Panc1 (cell line): ENCODE data around the gene PIEZO1.

Experiments used
- POLR2AphosphoS5 ChIP-seq: IDR thresholded peaks from 2 replicates; pipeline ENCODE4 v1.6.1; 2012; ENCODE audit warnings: mild to moderate bottlenecking, low read depth, low read length, moderate library complexity
- SIN3A ChIP-seq: IDR thresholded peaks from 2 replicates; pipeline ENCODE4 v1.6.1; 2012; ENCODE audit warnings: low read depth, mild to moderate bottlenecking, low read length, moderate library complexity, borderline replicate concordance; ENCODE audit not compliant: insufficient read depth
- TCF7L2 ChIP-seq: IDR thresholded peaks from 2 replicates; pipeline ENCODE4 v1.6.1; 2011; ENCODE audit warnings: mild to moderate bottlenecking, low read depth, low read length, inconsistent platforms
- TF ChIP-seq, protein P1 (sequence below): fragments of 450-650 bp; IDR thresholded peaks from 2 replicates; pipeline ENCODE4 v1.5.1; 2017; ENCODE audit warnings: mild to moderate bottlenecking
- TF ChIP-seq, protein P2 (sequence below), 2 experiments: IDR thresholded peaks; 2 replicates each; pipeline ENCODE4 v1.6.1; 2011 to 2012; ENCODE audit warnings: low read depth in 2 of 2, control low read depth in 1 of 2, low read length in 1 of 2, mild to moderate bottlenecking in 1 of 2, moderate library complexity in 1 of 2; ENCODE audit not compliant: insufficient read depth in 1 of 2

DNA sequence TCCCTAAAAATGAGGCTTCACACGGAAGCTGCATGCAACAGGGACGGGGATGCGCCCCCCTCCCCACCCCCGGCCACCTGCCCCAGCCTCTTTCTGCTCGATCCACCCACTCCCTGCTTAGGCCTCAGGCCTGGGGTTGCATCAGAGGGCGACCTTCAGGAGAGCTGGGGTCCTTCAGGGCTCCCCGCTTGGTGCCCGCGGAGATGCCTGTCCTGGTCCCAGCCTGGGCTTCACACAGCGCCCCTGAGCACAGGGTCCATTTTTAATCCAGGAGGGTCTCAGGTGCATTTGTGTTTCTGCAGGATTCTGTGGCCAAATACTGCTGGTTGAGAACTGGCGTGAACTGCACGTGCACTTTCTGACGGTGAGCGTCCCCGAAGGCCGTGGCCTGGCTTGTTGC is 34.1 kb upstream of the PIEZO1 start:
- TF ChIP-seq, protein P1, sequence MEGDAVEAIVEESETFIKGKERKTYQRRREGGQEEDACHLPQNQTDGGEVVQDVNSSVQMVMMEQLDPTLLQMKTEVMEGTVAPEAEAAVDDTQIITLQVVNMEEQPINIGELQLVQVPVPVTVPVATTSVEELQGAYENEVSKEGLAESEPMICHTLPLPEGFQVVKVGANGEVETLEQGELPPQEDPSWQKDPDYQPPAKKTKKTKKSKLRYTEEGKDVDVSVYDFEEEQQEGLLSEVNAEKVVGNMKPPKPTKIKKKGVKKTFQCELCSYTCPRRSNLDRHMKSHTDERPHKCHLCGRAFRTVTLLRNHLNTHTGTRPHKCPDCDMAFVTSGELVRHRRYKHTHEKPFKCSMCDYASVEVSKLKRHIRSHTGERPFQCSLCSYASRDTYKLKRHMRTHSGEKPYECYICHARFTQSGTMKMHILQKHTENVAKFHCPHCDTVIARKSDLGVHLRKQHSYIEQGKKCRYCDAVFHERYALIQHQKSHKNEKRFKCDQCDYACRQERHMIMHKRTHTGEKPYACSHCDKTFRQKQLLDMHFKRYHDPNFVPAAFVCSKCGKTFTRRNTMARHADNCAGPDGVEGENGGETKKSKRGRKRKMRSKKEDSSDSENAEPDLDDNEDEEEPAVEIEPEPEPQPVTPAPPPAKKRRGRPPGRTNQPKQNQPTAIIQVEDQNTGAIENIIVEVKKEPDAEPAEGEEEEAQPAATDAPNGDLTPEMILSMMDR: no peak
- TF ChIP-seq, protein P2, sequence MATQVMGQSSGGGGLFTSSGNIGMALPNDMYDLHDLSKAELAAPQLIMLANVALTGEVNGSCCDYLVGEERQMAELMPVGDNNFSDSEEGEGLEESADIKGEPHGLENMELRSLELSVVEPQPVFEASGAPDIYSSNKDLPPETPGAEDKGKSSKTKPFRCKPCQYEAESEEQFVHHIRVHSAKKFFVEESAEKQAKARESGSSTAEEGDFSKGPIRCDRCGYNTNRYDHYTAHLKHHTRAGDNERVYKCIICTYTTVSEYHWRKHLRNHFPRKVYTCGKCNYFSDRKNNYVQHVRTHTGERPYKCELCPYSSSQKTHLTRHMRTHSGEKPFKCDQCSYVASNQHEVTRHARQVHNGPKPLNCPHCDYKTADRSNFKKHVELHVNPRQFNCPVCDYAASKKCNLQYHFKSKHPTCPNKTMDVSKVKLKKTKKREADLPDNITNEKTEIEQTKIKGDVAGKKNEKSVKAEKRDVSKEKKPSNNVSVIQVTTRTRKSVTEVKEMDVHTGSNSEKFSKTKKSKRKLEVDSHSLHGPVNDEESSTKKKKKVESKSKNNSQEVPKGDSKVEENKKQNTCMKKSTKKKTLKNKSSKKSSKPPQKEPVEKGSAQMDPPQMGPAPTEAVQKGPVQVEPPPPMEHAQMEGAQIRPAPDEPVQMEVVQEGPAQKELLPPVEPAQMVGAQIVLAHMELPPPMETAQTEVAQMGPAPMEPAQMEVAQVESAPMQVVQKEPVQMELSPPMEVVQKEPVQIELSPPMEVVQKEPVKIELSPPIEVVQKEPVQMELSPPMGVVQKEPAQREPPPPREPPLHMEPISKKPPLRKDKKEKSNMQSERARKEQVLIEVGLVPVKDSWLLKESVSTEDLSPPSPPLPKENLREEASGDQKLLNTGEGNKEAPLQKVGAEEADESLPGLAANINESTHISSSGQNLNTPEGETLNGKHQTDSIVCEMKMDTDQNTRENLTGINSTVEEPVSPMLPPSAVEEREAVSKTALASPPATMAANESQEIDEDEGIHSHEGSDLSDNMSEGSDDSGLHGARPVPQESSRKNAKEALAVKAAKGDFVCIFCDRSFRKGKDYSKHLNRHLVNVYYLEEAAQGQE (IDR thresholded peaks at IDR 0.05; ENCODE audit: insufficient read depth in 1 of 2, low read depth in 2 of 2, low read length in 1 of 2): no peak
- TF ChIP-seq POLR2AphosphoS5 (no peak), TCF7L2 (no peak), SIN3A (no peak)
